ENCODE data around the gene CAMK4. TPM values are rescaled to one million over a fixed set of nuclear protein-coding genes. Genes with fewer than 3 reads are reported as not detected.

CAMK4 gene
- total and polyA plus RNA-seq, 11 donors: 0.02 to 3.7 (median 0.32) TPM; not detected in 3

GRCh38 chr5:111422747-111423720 is 198.8 kb downstream of the CAMK4 start:
- Histone ChIP-seq H3K27ac (no peak overlapping the region), H3K4me1 (no peaks in the 10 kb centered on the region), H3K9me3 (peaks cover 0 to 3% (median 0%) of the 10 kb centered on the region in 12 donors), H3K27me3 (no peaks in the 10 kb centered on the region), H3K4me3 (no peak overlapping the region), H3K36me3 (no peaks in the 10 kb centered on the region)
- DNase-seq (no peak), ATAC-seq (no peak)
- TF ChIP-seq POLR2A (IDR thresholded peaks at IDR 0.05): no peak
- TF ChIP-seq, protein P1, sequence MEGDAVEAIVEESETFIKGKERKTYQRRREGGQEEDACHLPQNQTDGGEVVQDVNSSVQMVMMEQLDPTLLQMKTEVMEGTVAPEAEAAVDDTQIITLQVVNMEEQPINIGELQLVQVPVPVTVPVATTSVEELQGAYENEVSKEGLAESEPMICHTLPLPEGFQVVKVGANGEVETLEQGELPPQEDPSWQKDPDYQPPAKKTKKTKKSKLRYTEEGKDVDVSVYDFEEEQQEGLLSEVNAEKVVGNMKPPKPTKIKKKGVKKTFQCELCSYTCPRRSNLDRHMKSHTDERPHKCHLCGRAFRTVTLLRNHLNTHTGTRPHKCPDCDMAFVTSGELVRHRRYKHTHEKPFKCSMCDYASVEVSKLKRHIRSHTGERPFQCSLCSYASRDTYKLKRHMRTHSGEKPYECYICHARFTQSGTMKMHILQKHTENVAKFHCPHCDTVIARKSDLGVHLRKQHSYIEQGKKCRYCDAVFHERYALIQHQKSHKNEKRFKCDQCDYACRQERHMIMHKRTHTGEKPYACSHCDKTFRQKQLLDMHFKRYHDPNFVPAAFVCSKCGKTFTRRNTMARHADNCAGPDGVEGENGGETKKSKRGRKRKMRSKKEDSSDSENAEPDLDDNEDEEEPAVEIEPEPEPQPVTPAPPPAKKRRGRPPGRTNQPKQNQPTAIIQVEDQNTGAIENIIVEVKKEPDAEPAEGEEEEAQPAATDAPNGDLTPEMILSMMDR (IDR thresholded peaks at IDR 0.05): no peak
- intact Hi-C loops (cut with DNase I): no loop called here
- 78 to 84% (median 83%) methylated on average over 4 of the region's 4 CpGs for whole genome bisulfite sequencing, 4 donors

GRCh38 chr5:111425205-111425604 is 201.0 kb downstream of the CAMK4 start:
- no peak for DNase-seq
- 82 to 92% (median 83%) methylated on average over 1 of the region's 1 CpG for WGBS, 4 donors
- intact Hi-C loops (cut with DNase I): no loop called here
- H3K9me3 ChIP-seq: peaks cover 0 to 9% (median 0%) of the 10 kb centered on the region in 12 donors
- no peak for ATAC-seq
- TF ChIP-seq POLR2A (IDR thresholded peaks at IDR 0.05): no peak
- TF ChIP-seq, protein P1 (IDR thresholded peaks at IDR 0.05): no peak
- H3K27me3 ChIP-seq: no peaks in the 10 kb centered on the region
- no peak overlapping the region for H3K4me3 ChIP-seq
- H3K27ac ChIP-seq: no peak overlapping the region
- no peaks in the 10 kb centered on the region for H3K4me1 ChIP-seq
- no peaks in the 10 kb centered on the region for H3K36me3 ChIP-seq

- Histone ChIP-seq H3K4me3 (no peak overlapping the region), H3K9me3 (peaks cover 0 to 6% (median 0%) of the 10 kb centered on the region in 12 donors), H3K36me3 (no peaks in the 10 kb centered on the region), H3K27ac (no peak overlapping the region), H3K4me1 (no peaks in the 10 kb centered on the region), H3K27me3 (no peaks in the 10 kb centered on the region)
- intact Hi-C loops (cut with DNase I): no loop called here
- TF ChIP-seq, protein P1 (IDR thresholded peaks at IDR 0.05): no peak
- DNase-seq (no peak), ATAC-seq (no peak)
- WGBS, 4 donors: 84 to 89% (median 88%) methylated on average over 5 of the region's 5 CpGs
Measured at GRCh38 chr5:111427762-111428161, 203.6 kb downstream of the CAMK4 start.

DNA sequence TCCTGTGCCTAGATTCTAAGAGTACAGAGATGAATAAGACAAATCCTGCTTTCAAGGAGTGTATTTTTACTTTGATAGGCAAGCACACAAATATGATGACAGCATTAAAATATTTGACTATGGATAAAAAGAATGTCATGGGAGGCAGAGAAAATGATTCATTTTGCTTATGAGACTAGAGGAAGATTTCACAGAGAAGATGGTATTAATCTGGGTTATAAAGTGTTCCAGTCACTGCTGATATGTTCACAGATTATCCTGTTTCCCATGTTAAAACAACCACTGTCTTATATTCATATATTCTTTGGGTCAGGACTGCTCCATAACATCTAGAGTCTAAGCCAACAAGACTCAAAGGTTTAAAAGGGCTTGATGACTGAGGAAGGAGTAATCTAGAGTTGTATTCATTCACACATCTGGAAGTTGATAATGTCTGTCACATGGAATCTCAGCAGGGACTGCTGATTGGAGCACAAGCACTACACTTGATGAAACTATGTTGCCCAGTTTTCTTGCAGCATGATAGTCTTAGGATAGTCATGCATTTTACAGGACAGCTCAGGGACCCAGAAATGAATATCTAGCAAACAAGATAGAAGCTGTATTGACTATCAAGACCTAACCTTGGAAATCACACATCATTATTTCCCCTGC is 208.8 kb downstream of the CAMK4 start:
- H3K36me3 ChIP-seq: no peaks in the 10 kb centered on the region
- DNase-seq (no peak), ATAC-seq (no peak)
- H3K4me1 ChIP-seq: no peaks in the 10 kb centered on the region
- no peak overlapping the region for H3K4me3 ChIP-seq
- TF ChIP-seq, protein P1 (IDR thresholded peaks at IDR 0.05): no peak
- no peak for TF ChIP-seq POLR2A (IDR thresholded peaks at IDR 0.05)
- intact Hi-C loops (cut with DNase I): no loop called here
- no peaks in the 10 kb centered on the region for H3K27me3 ChIP-seq
- H3K27ac ChIP-seq: no peak overlapping the region
- H3K9me3 ChIP-seq: peaks cover 0 to 6% (median 0%) of the 10 kb centered on the region in 12 donors
